HCT116 (cell line): ENCODE measurements around the gene GLA.

ENCODE experiments used
- EGR1 ChIP-seq: IDR thresholded peaks from 2 replicates; pipeline ENCODE4 v1.6.1; 2012; ENCODE audit warnings: low read depth
- POLR2A ChIP-seq: IDR thresholded peaks from 2 replicates; pipeline ENCODE4 v1.7.0; 2011; ENCODE audit warnings: borderline replicate concordance; ENCODE audit not compliant: insufficient read depth, insufficient read length; ENCODE audit errors: extremely low read depth
- RAD21 ChIP-seq: IDR thresholded peaks from 2 replicates; pipeline ENCODE4 v1.6.1; 2012; ENCODE audit warnings: low read depth, mild to moderate bottlenecking
- YY1 ChIP-seq: IDR thresholded peaks from 2 replicates; pipeline ENCODE4 v1.6.1; 2011; ENCODE audit warnings: low read length, low read depth, moderate library complexity, mild to moderate bottlenecking; ENCODE audit not compliant: insufficient replicate concordance; ENCODE audit errors: extremely low read depth
- ZNF274 ChIP-seq: fragments of 200-500 bp; sonication (Bioruptor generic); IDR thresholded peaks from 2 replicates; pipeline ENCODE4 v1.6.1; 2014; ENCODE audit warnings: mild to moderate bottlenecking, low read depth, low read length, inconsistent platforms
- TF ChIP-seq, protein P1 (sequence below), 3 experiments: fragments of 200-600 bp in 1 of 3; sonication (generic) in 1 of 3; IDR thresholded peaks in 2 of 3; conservative IDR thresholded peaks in 1 of 3; 2 replicates each; pipeline ENCODE4 v1.5.1; 2012 to 2017; ENCODE audit warnings: low read depth in 2 of 3, low read length in 2 of 3, antibody characterized with exemption in 1 of 3, borderline replicate concordance in 1 of 3, control low read depth in 1 of 3, mild to moderate bottlenecking in 1 of 3, mixed read lengths in 1 of 3, mixed run types in 1 of 3, moderate library complexity in 1 of 3; ENCODE audit not compliant: insufficient read depth in 1 of 3

GRCh38 chrX:101385795-101386541, 21.8 kb downstream of the GLA start, which contains the start of gene BTK:
- TF ChIP-seq, protein P1, sequence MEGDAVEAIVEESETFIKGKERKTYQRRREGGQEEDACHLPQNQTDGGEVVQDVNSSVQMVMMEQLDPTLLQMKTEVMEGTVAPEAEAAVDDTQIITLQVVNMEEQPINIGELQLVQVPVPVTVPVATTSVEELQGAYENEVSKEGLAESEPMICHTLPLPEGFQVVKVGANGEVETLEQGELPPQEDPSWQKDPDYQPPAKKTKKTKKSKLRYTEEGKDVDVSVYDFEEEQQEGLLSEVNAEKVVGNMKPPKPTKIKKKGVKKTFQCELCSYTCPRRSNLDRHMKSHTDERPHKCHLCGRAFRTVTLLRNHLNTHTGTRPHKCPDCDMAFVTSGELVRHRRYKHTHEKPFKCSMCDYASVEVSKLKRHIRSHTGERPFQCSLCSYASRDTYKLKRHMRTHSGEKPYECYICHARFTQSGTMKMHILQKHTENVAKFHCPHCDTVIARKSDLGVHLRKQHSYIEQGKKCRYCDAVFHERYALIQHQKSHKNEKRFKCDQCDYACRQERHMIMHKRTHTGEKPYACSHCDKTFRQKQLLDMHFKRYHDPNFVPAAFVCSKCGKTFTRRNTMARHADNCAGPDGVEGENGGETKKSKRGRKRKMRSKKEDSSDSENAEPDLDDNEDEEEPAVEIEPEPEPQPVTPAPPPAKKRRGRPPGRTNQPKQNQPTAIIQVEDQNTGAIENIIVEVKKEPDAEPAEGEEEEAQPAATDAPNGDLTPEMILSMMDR (IDR thresholded peaks at IDR 0.05 in 2 of 3, conservative IDR thresholded peaks at IDR 0.05 in 1 of 3; ENCODE audit: borderline replicate concordance in 1 of 3, insufficient read depth in 1 of 3, low read depth in 2 of 3, low read length in 2 of 3), result no peak
- TF ChIP-seq RAD21 (no peak), YY1 (no peak), POLR2A (no peak), EGR1 (no peak), ZNF274 (no peak)
